Ovary (tissue), 9 donors: Measurements from ENCODE around the gene OR2L3. TPM values are rescaled to one million over a fixed set of nuclear protein-coding genes. Genes with fewer than 3 reads are reported as not detected.

Source experiments
- DNase-seq, 5 donors: peaks; one replicate each; pipeline ENCODE4 v3.0.0-alpha.2; 2019 to 2020
- H3K27ac ChIP-seq, 2 donors: fragments of 200-600 bp; one replicate each; pipeline versions ENCODE4 v1.5.1 to v1.8.0; 2019 to 2022
- H3K27me3 ChIP-seq: fragments of 200-600 bp; one replicate; pipeline ENCODE4 v1.8.0; 2022
- H3K36me3 ChIP-seq: fragments of 200-600 bp; sonication (generic); one replicate; pipeline ENCODE4 v1.5.1; 2019
- H3K4me1 ChIP-seq: one replicate; pipeline ENCODE4 v1.8.1; 2013; ENCODE audit warnings: mild to moderate bottlenecking, moderate library complexity; ENCODE audit not compliant: insufficient read depth
- H3K4me3 ChIP-seq: fragments of 200-600 bp; sonication (generic); one replicate; pipeline ENCODE4 v1.5.1; 2017
- H3K9me3 ChIP-seq, 2 donors: fragments of 200-600 bp in 1 of 2; sonication (generic) in 1 of 2; one replicate each; pipeline versions ENCODE4 v1.5.1 to v1.8.1; 2013 to 2019; ENCODE audit warnings: mild to moderate bottlenecking in 1 of 2, moderate library complexity in 1 of 2
- CTCF ChIP-seq, 3 donors: fragments of 450-650 bp in 2 of 3; fragments of 200-600 bp in 1 of 3; IDR thresholded peaks; one replicate each; pipeline versions ENCODE4 v1.5.1 to v1.8.0; 2016 to 2022; ENCODE audit warnings: antibody characterized with exemption in 3 of 3, mild to moderate bottlenecking in 1 of 3
- EP300 ChIP-seq: sonication (generic); formaldehyde crosslinking; IDR thresholded peaks from one replicate; pipeline ENCODE4 v1.6.1; 2017; ENCODE audit warnings: antibody characterized with exemption
- POLR2A ChIP-seq: fragments of 450-650 bp; IDR thresholded peaks from one replicate; pipeline ENCODE4 v1.6.1; 2017; ENCODE audit warnings: antibody characterized with exemption, mild to moderate bottlenecking, moderate library complexity
- WGBS, 3 donors: extraction: QIAGEN DNeasy Blood & Tissue Kit in 1 of 3; methylation state at CpG; one replicate each; pipeline versions ENCODE4 v1.1.5 to v1.1.7; 2013 to 2017; 5-methylcytosine and 5-hydroxymethylcytosine counted together
- intact Hi-C, 4 donors: fragments of 100-400 bp; cut with DNase I; formaldehyde crosslinking; loops; one replicate each; pipeline versions ENCODE4 v1.11.0 to v1.15.1; 2022 to 2023
- polyA plus RNA-seq, 2 donors: library from polyadenylated mRNA; stranded (reverse); fragments of 200-250 nt in 1 of 2; fragments of 350-450 nt in 1 of 2; fragmentation: Illumina TruSeq in 1 of 2; extraction: RNeasy Lipid Tissue Mini Kit (QIAGEN cat#74804) in 1 of 2; gene quantifications; one replicate each; pipeline ENCODE4 v1.2.3, GENCODE V29; 2013 to 2014
- small RNA-seq: library from RNA; depleted of rRNA; stranded (forward); fragments of <200 nt; gene quantifications from one replicate; pipeline ENCODE3, GENCODE V24; 2016
- total RNA-seq, 7 donors: library from RNA; depleted of rRNA in 2 of 7; stranded (reverse); fragments of >200 nt in 2 of 7; fragmentation: NEBNext Ultra II Directional in 3 of 7; extraction: Animal tissue kit (Norgen Biotek cat#: 25700) in 3 of 7; gene quantifications; one replicate each; pipeline versions ENCODE4 v1.1.0 to v1.2.4, GENCODE V29; 2016 to 2023
- donor health status: DM: no; HTN: no; CAD: no; lungs with moderate emphysema.
- donor health status: DM: no; HTN: no; CAD: no.
- donor health status: Bipolar disorder and iron deficiency.
- donor health status: DM: yes; HTN: yes; CAD: no.
- donor health status: DM: no; HTN: no; CAD: no.
- donor health status: DM: yes; HTN: yes; CAD: no.

The OR2L3 gene
- total and polyA plus RNA-seq, 9 donors, result 0.08 to 0.24 (median 0.16) TPM; not detected in 5

- no peak for DNase-seq
- Histone ChIP-seq H3K27me3 (no peaks in the 10 kb centered on the region), H3K36me3 (no peaks in the 10 kb centered on the region), H3K9me3 (no peaks in the 10 kb centered on the region), H3K4me1 (no peaks in the 10 kb centered on the region), H3K27ac (no peak within 1 kb of the TSS), H3K4me3 (no peak within 1 kb of the TSS)
- WGBS, 3 donors, result 39 to 53% (median 43%) methylated on average over 1 of the region's 1 CpG
- TF ChIP-seq CTCF (IDR thresholded peaks at IDR 0.05) (no peak), EP300 (no peak), POLR2A (no peak)
- intact Hi-C loops, result no loop called here
Observed at GRCh38 chr1:248094884-248095283, 48.2 kb downstream of the OR2L3 start, which contains the start of gene OR2L13. OR2L13 (plus strand) TSS chr1:248095184; CDS start chr1:248099376, 4,192 bp downstream.

GRCh38 chr1:248098529-248098928 is 51.9 kb downstream of the OR2L3 start:
- TF ChIP-seq POLR2A (no peak), EP300 (no peak), CTCF (IDR thresholded peaks at IDR 0.05) (no peak)
- H3K27me3 ChIP-seq, result no peaks in the 10 kb centered on the region
- WGBS, 3 donors, result 61 to 71% (median 63%) methylated on average over 1 of the region's 1 CpG
- H3K36me3 ChIP-seq, result no peaks in the 10 kb centered on the region
- H3K9me3 ChIP-seq, result no peaks in the 10 kb centered on the region
- intact Hi-C loops, result no loop called here
- DNase-seq, result no peak
- H3K27ac ChIP-seq, result no peak overlapping the region
- H3K4me1 ChIP-seq, result no peaks in the 10 kb centered on the region
- no peak overlapping the region for H3K4me3 ChIP-seq

- Histone ChIP-seq H3K27me3 (no peaks in the 10 kb centered on the region), H3K27ac (no peak overlapping the region), H3K9me3 (no peaks in the 10 kb centered on the region), H3K4me1 (no peaks in the 10 kb centered on the region), H3K36me3 (no peaks in the 10 kb centered on the region), H3K4me3 (no peak overlapping the region)
- DNase-seq, result no peak
- TF ChIP-seq CTCF (IDR thresholded peaks at IDR 0.05), result no peak
- TF ChIP-seq EP300, result no peak
- no peak for TF ChIP-seq POLR2A
- intact Hi-C loops, result no loop called here
Observed at GRCh38 chr1:248102847-248103246, 56.2 kb downstream of the OR2L3 start.

GRCh38 chr1:248111157-248111556 is 64.5 kb downstream of the OR2L3 start:
- no peak for DNase-seq
- intact Hi-C loops, result no loop called here
- no peaks in the 10 kb centered on the region for H3K9me3 ChIP-seq
- WGBS, 3 donors, result 69 to 80% (median 78%) methylated on average over 5 of the region's 5 CpGs
- no peaks in the 10 kb centered on the region for H3K36me3 ChIP-seq
- TF ChIP-seq POLR2A (no peak), CTCF (IDR thresholded peaks at IDR 0.05) (no peak), EP300 (no peak)
- no peaks in the 10 kb centered on the region for H3K27me3 ChIP-seq
- H3K4me1 ChIP-seq, result no peaks in the 10 kb centered on the region
- H3K27ac ChIP-seq, result no peak overlapping the region
- no peak overlapping the region for H3K4me3 ChIP-seq

Small RNA genes lying within 50 kb of the gene (small RNA-seq; reads per million reads assigned to genes)
- gene RF00019, result not detected

Other genes with a start within 250 kb of the OR2L3 start
- gene OR14A16, start 222.7 kb upstream of the OR2L3 start, total RNA-seq, result not detected
- gene OR14A16, start 222.7 kb upstream of the OR2L3 start, polyA plus RNA-seq, result not detected
- gene OR11L1, start 204.9 kb upstream of the OR2L3 start, total RNA-seq, result not detected
- gene OR11L1, start 204.9 kb upstream of the OR2L3 start, polyA plus RNA-seq, result not detected
- gene TRIM58, start 189.6 kb upstream of the OR2L3 start, total RNA-seq, result 1 to 10 TPM in 1 of 7 donors, under 1 TPM in 6; 0.13 to 3.2 (median 0.41) TPM
- under 1 TPM; 0.13 to 0.35 TPM for gene TRIM58, start 189.6 kb upstream of the OR2L3 start, polyA plus RNA-seq
- gene OR2W3, start 151.2 kb upstream of the OR2L3 start, total RNA-seq, result under 1 TPM in 2 of 7 donors, not detected in 5; 0.25 to 0.46 TPM
- gene OR2W3, start 151.2 kb upstream of the OR2L3 start, polyA plus RNA-seq, result under 1 TPM in 1 of 2 donors, not detected in 1; 0.22 TPM
- not detected for gene OR2T8, start 126.6 kb upstream of the OR2L3 start, total RNA-seq
- gene OR2T8, start 126.6 kb upstream of the OR2L3 start, polyA plus RNA-seq, result not detected
- not detected for gene OR2AJ1, start 121.9 kb upstream of the OR2L3 start, total RNA-seq
- gene OR2AJ1, start 121.9 kb upstream of the OR2L3 start, polyA plus RNA-seq, result not detected
- gene OR2L8, start 98.0 kb upstream of the OR2L3 start, total RNA-seq, result under 1 TPM in 1 of 7 donors, not detected in 6; 0.34 TPM
- gene OR2L8, start 98.0 kb upstream of the OR2L3 start, polyA plus RNA-seq, result not detected
- gene OR2AK2, start 81.6 kb upstream of the OR2L3 start, total RNA-seq, result under 1 TPM in 2 of 7 donors, not detected in 5; 0.36 to 0.80 TPM
- not detected for gene OR2AK2, start 81.6 kb upstream of the OR2L3 start, polyA plus RNA-seq
- gene OR2L5, start 33.2 kb upstream of the OR2L3 start, total RNA-seq, result under 1 TPM in 1 of 7 donors, not detected in 6; 0.23 TPM
- gene OR2L5, start 33.2 kb upstream of the OR2L3 start, polyA plus RNA-seq, result not detected
- gene OR2L2, start 16.8 kb upstream of the OR2L3 start, total RNA-seq, result under 1 TPM in 5 of 7 donors, not detected in 2; 0.08 to 0.69 (median 0.17) TPM
- gene OR2L2, start 16.8 kb upstream of the OR2L3 start, polyA plus RNA-seq, result under 1 TPM in 1 of 2 donors, not detected in 1; 0.12 TPM
- under 1 TPM in 3 of 7 donors, not detected in 4; 0.24 to 0.34 (median 0.25) TPM for gene OR2L13, start 48.3 kb downstream of the OR2L3 start, total RNA-seq
- under 1 TPM; 0.04 to 0.13 TPM for gene OR2L13, start 48.3 kb downstream of the OR2L3 start, polyA plus RNA-seq
- not detected for gene OR2M5, start 98.3 kb downstream of the OR2L3 start, total RNA-seq
- not detected for gene OR2M5, start 98.3 kb downstream of the OR2L3 start, polyA plus RNA-seq
- not detected for gene OR2M2, start 128.0 kb downstream of the OR2L3 start, total RNA-seq
- not detected for gene OR2M2, start 128.0 kb downstream of the OR2L3 start, polyA plus RNA-seq
- under 1 TPM in 1 of 7 donors, not detected in 6; 0.11 TPM for gene OR2M3, start 150.4 kb downstream of the OR2L3 start, total RNA-seq
- gene OR2M3, start 150.4 kb downstream of the OR2L3 start, polyA plus RNA-seq, result not detected
- under 1 TPM in 1 of 7 donors, not detected in 6; under 0.01 TPM for gene OR2M4, start 184.6 kb downstream of the OR2L3 start, total RNA-seq
- gene OR2M4, start 184.6 kb downstream of the OR2L3 start, polyA plus RNA-seq, result not detected
- gene OR2T33, start 231.1 kb downstream of the OR2L3 start, total RNA-seq, result not detected
- not detected for gene OR2T33, start 231.1 kb downstream of the OR2L3 start, polyA plus RNA-seq